Measurements from ENCODE around the gene FGF12.

Gene FGF12

DNA sequence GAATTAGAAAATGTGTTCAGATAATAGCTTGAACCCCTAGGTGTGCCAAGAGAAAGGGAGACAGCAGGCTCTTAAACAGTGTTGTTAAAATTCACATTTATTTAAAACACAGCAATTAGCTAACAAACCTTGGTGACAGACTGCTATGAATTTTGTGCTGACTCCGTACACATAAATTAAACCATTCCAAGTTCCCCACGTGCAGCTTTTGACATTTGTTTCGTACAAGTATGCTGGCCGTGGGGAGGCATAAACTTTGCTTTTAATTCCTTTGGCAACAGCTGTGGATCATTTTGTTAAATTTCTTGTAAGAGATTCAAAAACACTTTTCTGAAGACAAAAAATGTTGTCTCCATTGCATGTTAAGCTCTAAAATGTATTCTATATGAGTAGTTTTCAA lies 465.3 kb downstream of the FGF12 start:
- no peak overlapping the region for H3K4me3 ChIP-seq (ENCODE audit: low read depth, low read length)
- DNase-seq (ENCODE audit: low read depth, low spot score): no peak
- CTCF ChIA-PET: no interaction called here
- no peak for TF ChIP-seq CTCF (IDR thresholded peaks at IDR 0.05; ENCODE audit: insufficient read depth, low read length, missing control alignments)
- POLR2A ChIA-PET: no interaction called here

- no peak for DNase-seq (ENCODE audit: low read depth, low spot score)
- no peak overlapping the region for H3K4me3 ChIP-seq (ENCODE audit: low read depth, low read length)
- ChIA-PET CTCF (no interaction called here), POLR2A (no interaction called here)
- no peak for TF ChIP-seq CTCF (IDR thresholded peaks at IDR 0.05; ENCODE audit: insufficient read depth, low read length, missing control alignments)
Observed at GRCh38 chr3:192261135-192261534, 466.2 kb downstream of the FGF12 start.

DNA sequence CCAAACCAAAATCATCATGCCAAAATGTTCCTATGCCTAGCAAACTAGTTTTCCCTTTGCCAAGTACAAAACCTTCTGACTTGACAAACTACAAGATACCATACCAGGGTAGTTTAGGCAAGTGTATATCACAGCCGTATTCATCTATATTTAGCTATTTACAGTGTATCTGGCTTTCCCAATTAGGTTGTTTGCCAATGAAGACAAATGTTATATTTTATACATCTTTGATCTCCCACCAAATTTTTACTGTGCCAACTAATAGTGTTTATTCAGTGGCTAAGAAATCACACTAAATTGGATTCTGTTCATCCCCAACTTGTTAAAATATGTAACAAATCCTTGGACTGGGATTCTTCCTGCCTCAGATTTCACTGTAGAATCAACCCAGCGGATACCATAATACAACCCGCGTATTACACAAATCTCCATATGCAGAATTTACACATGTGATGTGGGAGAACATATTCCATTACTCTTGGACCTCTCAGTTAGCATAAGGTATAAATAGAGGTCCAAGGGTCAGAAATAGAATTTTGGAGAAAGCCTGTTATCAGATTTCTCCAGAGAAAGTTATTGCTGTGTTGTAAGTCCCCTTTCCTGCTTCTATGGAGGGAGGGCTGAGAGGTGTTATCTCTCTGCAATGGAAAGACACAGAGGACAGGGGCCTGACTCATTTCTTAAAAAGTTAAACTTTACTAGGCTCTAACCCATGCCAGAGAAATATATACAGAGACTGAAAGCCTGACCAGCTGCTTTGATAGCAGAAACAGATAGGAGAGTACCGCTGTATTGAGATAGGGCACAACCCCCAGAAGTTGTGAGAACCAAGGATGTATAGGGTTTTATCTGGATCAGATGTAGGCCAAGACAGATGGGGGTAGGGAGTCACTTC lies 467.0 kb downstream of the FGF12 start:
- no peak for TF ChIP-seq CTCF (IDR thresholded peaks at IDR 0.05; ENCODE audit: insufficient read depth, low read length, missing control alignments)
- POLR2A ChIA-PET: no interaction called here
- H3K4me3 ChIP-seq (ENCODE audit: low read depth, low read length): no peak overlapping the region
- no peak for DNase-seq (ENCODE audit: low read depth, low spot score)
- CTCF ChIA-PET: no interaction called here

DNA sequence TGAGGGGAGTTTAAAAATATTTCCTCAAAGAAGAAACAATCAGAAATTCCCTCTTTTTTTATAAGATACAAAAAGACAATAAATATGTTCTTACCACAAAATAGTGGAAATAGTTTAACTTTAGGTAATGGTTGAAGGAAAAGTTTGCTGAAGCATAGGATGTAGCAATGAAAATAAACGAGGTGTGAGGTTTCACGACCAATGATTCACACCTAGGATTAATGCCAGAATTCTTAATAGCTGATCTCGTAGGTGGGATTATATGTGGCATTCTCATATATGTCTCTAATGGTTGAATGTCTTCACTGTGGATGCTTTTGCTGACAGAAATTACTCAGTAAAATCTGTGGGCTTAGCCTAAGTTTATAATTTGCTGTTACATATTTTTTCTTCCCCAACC lies 467.7 kb downstream of the FGF12 start:
- ChIA-PET POLR2A (no interaction called here), CTCF (no interaction called here)
- no peak for TF ChIP-seq CTCF (IDR thresholded peaks at IDR 0.05; ENCODE audit: insufficient read depth, low read length, missing control alignments)
- no peak for DNase-seq (ENCODE audit: low read depth, low spot score)
- H3K4me3 ChIP-seq (ENCODE audit: low read depth, low read length): no peak overlapping the region

- no peak overlapping the region for H3K4me3 ChIP-seq (ENCODE audit: low read depth, low read length)
- ChIA-PET POLR2A (no interaction called here), CTCF (no interaction called here)
- no peak for DNase-seq (ENCODE audit: low read depth, low spot score)
- no peak for TF ChIP-seq CTCF (IDR thresholded peaks at IDR 0.05; ENCODE audit: insufficient read depth, low read length, missing control alignments)
Observed at GRCh38 chr3:192258721-192259120, 468.6 kb downstream of the FGF12 start.

DNA sequence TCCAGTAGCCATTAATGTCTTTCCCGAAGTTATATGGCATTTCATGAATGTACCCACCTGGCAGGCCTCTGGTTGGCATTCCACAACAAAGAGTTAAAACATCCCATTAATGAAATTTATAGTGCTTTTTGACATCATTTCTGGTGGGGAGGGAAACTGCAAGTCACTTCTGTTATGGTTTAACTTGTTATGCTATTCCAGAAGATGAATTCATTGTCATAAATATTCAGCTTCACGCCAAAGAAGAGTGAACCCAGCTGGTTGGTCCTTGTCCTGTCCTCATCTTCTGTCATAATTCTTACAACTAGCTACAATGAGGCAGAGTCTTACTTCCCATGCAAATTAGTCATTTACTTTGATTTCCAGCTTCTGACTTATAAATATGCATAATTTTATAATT lies 471.5 kb downstream of the FGF12 start:
- TF ChIP-seq CTCF (IDR thresholded peaks at IDR 0.05; ENCODE audit: insufficient read depth, low read length, missing control alignments): no peak
- H3K4me3 ChIP-seq (ENCODE audit: low read depth, low read length): no peak overlapping the region
- ChIA-PET POLR2A (no interaction called here), CTCF (no interaction called here)
- DNase-seq (ENCODE audit: low read depth, low spot score): no peak
